Subcutaneous abdominal adipose tissue (tissue), 5 donors: Measurements from ENCODE around the gene BICC1.

Experiments
- H3K27ac ChIP-seq: one replicate; pipeline ENCODE4 v1.7.0; 2013; ENCODE audit warnings: low read depth, mild to moderate bottlenecking, inconsistent platforms, low read length, moderate library complexity
- H3K27me3 ChIP-seq, 5 donors: one replicate each; pipeline ENCODE4 v1.7.0; 2013; ENCODE audit warnings: low read length in 5 of 5, inconsistent platforms in 1 of 5; ENCODE audit not compliant: control insufficient read depth in 5 of 5, insufficient read depth in 4 of 5
- H3K36me3 ChIP-seq, 5 donors: one replicate each; pipeline ENCODE4 v1.7.0; 2013; ENCODE audit warnings: low read length in 5 of 5; ENCODE audit not compliant: control insufficient read depth in 5 of 5, insufficient read depth in 5 of 5
- H3K4me1 ChIP-seq, 5 donors: one replicate each; pipeline ENCODE4 v1.7.0; 2013; ENCODE audit warnings: low read length in 5 of 5, mild to moderate bottlenecking in 3 of 5, moderate library complexity in 1 of 5; ENCODE audit not compliant: control insufficient read depth in 5 of 5, insufficient read depth in 5 of 5
- H3K4me3 ChIP-seq, 5 donors: one replicate each; pipeline ENCODE4 v1.7.0; 2013; ENCODE audit warnings: low read length in 5 of 5, low read depth in 1 of 5
- H3K9ac ChIP-seq, 5 donors: one replicate each; pipeline ENCODE4 v1.7.0; 2013; ENCODE audit warnings: low read length in 5 of 5, mild to moderate bottlenecking in 4 of 5, moderate library complexity in 3 of 5
- H3K9me3 ChIP-seq, 5 donors: one replicate each; pipeline ENCODE4 v1.7.0; 2013; ENCODE audit warnings: low read length in 5 of 5; ENCODE audit not compliant: control insufficient read depth in 5 of 5
- donor health status: healthy.
- donor health status: healthy.
- donor health status: healthy.
- donor health status: healthy.
- donor health status: healthy.

BICC1 gene

GRCh38 chr10:58641708-58642107 lies 129.0 kb downstream of the BICC1 start:
- Histone ChIP-seq H3K4me1 (peaks cover 0 to 16% (median 7%) of the 10 kb centered on the region in 5 donors), H3K36me3 (no peaks in the 10 kb centered on the region), H3K4me3 (no peak overlapping the region), H3K27ac (no peak overlapping the region), H3K9ac (no peak overlapping the region), H3K9me3 (no peaks in the 10 kb centered on the region), H3K27me3 (no peaks in the 10 kb centered on the region)

DNA sequence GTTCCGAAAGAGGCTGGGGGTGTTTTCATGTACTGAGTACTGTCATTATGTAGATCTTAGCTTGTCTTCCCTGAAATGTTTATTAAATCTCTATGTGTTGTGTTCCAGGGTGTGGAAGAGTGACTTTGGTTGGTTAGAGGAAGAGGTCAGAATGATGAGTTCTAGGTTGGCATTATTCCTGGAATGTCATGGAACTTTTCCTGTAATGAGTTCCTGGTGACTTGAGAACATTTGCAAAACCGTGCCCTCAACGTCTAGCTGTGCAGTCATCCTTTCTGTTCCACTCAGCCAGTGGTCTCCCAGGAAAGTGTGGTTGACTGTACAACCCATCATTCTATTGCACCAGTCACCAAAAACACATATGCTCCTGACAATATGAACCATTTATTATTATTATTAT lies 129.6 kb downstream of the BICC1 start:
- Histone ChIP-seq H3K9ac (no peak overlapping the region), H3K4me1 (peaks cover 0 to 16% (median 7%) of the 10 kb centered on the region in 5 donors), H3K27me3 (no peaks in the 10 kb centered on the region), H3K36me3 (no peaks in the 10 kb centered on the region), H3K27ac (no peak overlapping the region), H3K4me3 (no peak overlapping the region), H3K9me3 (no peaks in the 10 kb centered on the region)

DNA sequence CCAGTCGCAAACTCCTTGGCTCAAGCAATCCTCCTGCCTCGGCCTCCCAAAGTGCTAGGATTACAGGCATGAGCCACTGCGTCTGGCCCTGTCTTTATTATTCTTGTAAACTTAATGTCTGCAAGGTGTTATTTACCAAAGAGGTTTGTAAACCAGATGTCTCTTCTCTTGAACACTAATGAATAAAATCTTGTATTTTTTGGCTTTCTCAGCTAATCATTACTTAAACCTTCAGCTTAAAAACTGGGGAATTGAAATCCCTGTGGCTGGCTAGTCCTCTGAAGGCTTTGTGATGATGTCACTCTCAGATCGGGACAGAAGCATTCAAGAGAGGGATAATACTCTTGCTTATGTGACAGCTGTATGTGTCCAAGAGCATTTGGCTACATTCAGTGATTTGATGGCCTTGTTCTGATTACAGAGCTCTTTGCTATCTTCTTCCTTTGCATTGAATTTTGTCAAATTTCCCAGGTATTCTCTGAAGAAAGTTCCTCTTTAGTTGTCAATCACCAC lies 130.3 kb downstream of the BICC1 start:
- Histone ChIP-seq H3K9ac (no peak overlapping the region), H3K27ac (no peak overlapping the region), H3K4me1 (peaks cover 0 to 16% (median 7%) of the 10 kb centered on the region in 5 donors), H3K36me3 (no peaks in the 10 kb centered on the region), H3K27me3 (no peaks in the 10 kb centered on the region), H3K9me3 (no peaks in the 10 kb centered on the region), H3K4me3 (no peak overlapping the region)

DNA sequence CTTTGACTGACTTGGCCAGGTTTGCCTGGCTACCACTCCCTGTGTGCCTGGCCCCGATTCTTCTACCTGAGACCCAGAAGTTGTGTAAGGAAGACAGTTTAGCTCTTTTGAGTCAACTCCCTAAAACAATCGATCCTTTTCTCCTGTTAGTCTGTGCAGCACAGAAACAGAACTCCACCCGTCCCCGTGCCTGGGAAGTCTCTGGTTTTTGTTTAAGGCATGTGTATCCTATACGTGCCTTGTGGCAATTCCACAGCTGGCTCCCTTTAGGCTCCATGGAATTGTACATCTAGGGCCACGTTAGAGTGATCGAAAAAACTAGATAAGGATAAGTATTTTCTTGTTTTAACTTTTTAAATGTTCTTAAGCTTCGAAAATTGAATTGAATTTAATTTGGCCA lies 131.6 kb downstream of the BICC1 start:
- Histone ChIP-seq H3K27ac (no peak overlapping the region), H3K9me3 (no peaks in the 10 kb centered on the region), H3K4me1 (peaks cover 0 to 19% (median 7%) of the 10 kb centered on the region in 5 donors), H3K27me3 (no peaks in the 10 kb centered on the region), H3K9ac (no peak overlapping the region), H3K4me3 (no peak overlapping the region), H3K36me3 (no peaks in the 10 kb centered on the region)

GRCh38 chr10:58645416-58646146 lies 132.9 kb downstream of the BICC1 start:
- Histone ChIP-seq H3K4me3 (no peak overlapping the region), H3K9me3 (no peaks in the 10 kb centered on the region), H3K27ac (no peak overlapping the region), H3K36me3 (no peaks in the 10 kb centered on the region), H3K27me3 (no peaks in the 10 kb centered on the region), H3K9ac (no peak overlapping the region), H3K4me1 (peaks cover 0 to 19% (median 7%) of the 10 kb centered on the region in 5 donors)

GRCh38 chr10:58647376-58648112 lies 134.9 kb downstream of the BICC1 start:
- peaks cover 2 to 21% (median 10%) of the 10 kb centered on the region in 5 donors for H3K4me1 ChIP-seq
- no peaks in the 10 kb centered on the region for H3K27me3 ChIP-seq
- no peak overlapping the region for H3K27ac ChIP-seq
- no peak overlapping the region for H3K4me3 ChIP-seq
- H3K36me3 ChIP-seq, result no peaks in the 10 kb centered on the region
- no peaks in the 10 kb centered on the region for H3K9me3 ChIP-seq
- no peak overlapping the region for H3K9ac ChIP-seq

DNA sequence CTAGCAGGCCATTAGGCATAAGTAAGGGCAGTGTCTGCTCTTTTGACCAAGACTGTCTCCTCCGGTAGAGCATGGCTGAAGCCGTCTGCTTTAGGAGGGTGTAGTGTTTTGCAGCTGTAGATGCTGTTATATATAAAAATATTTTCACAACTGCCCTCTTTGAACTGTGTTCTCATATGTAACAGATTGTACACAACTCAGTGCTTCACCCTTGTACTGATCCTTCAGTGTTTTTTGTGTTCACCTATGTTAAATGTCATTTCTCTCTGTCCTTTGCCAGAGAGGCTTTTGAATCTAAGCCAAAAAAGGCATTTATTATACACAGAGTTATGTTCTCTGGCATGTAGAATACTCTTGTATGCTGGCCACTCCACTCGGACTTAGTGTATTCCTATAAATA lies 135.5 kb downstream of the BICC1 start:
- Histone ChIP-seq H3K9ac (no peak overlapping the region), H3K4me1 (peaks cover 2 to 22% (median 10%) of the 10 kb centered on the region in 5 donors), H3K4me3 (no peak overlapping the region), H3K36me3 (no peaks in the 10 kb centered on the region), H3K27me3 (no peaks in the 10 kb centered on the region), H3K9me3 (no peaks in the 10 kb centered on the region), H3K27ac (no peak overlapping the region)

GRCh38 chr10:58651040-58651439 lies 138.4 kb downstream of the BICC1 start:
- Histone ChIP-seq H3K27ac (no peak overlapping the region), H3K9ac (no peak overlapping the region)

DNA sequence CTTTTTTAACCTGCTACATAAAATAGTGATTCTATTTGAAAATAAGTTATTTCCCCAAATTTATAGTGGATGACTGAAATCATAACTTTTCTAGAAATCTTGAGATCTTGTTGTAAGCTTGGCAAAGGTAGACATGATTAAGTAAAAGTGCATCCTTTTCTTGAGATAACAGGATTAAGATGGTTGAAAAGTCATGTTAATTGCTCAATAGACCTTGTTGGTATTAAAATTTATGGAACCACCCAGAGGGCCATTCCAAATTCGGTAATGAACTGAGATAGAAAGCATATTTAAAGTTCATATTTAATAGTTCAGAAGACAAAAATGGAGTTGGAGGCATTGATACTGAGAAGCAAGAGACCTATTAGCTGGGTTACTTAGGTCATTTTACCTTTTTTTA lies 139.1 kb downstream of the BICC1 start:
- no peak overlapping the region for H3K4me3 ChIP-seq
- H3K9me3 ChIP-seq, result no peaks in the 10 kb centered on the region
- H3K36me3 ChIP-seq, result no peaks in the 10 kb centered on the region
- no peaks in the 10 kb centered on the region for H3K27me3 ChIP-seq
- peaks cover 2 to 13% (median 7%) of the 10 kb centered on the region in 5 donors for H3K4me1 ChIP-seq
- H3K27ac ChIP-seq, result no peak overlapping the region
- no peak overlapping the region for H3K9ac ChIP-seq

More at GRCh38 chr10:58651040-58651439, 138.4 kb downstream of the BICC1 start:
- H3K4me3 ChIP-seq, result no peak overlapping the region
- H3K9me3 ChIP-seq, result no peaks in the 10 kb centered on the region
- H3K27me3 ChIP-seq, result no peaks in the 10 kb centered on the region
- H3K36me3 ChIP-seq, result no peaks in the 10 kb centered on the region
- H3K4me1 ChIP-seq, result peaks cover 2 to 17% (median 7%) of the 10 kb centered on the region in 5 donors

DNA sequence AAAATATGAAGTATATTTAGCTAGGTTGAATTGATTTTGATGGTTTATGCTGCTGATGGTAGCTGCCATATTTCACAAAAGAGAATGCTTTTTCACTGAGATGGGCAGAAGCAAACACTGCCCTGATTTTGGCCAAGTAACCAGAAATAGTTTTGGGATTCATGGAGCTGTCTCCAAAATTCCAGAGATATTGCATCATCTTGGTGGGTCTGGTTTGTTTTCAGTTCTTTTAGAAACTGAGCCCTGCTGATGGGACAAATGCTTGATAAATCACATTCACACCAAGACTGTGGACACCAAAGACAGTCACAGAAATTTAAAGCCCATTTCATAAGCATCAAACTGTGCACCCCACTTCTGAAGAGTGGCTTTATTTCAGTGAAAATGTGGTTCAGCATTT lies 140.5 kb downstream of the BICC1 start:
- Histone ChIP-seq H3K4me3 (no peak overlapping the region), H3K27ac (no peak overlapping the region)

More for the DNA sequence above, 140.5 kb downstream of the BICC1 start:
- Histone ChIP-seq H3K4me1 (peaks cover 2 to 13% (median 7%) of the 10 kb centered on the region in 5 donors), H3K36me3 (no peaks in the 10 kb centered on the region), H3K9ac (no peak overlapping the region), H3K27me3 (no peaks in the 10 kb centered on the region), H3K9me3 (no peaks in the 10 kb centered on the region)
